Astrocyte of the hippocampus (primary cell): Measurements from ENCODE around the gene NCAPH2.

Source experiments
- DNase-seq: peaks from one replicate; pipeline ENCODE4 v3.0.0; 2011; ENCODE audit warnings: low read depth, low spot score

Gene NCAPH2

DNA sequence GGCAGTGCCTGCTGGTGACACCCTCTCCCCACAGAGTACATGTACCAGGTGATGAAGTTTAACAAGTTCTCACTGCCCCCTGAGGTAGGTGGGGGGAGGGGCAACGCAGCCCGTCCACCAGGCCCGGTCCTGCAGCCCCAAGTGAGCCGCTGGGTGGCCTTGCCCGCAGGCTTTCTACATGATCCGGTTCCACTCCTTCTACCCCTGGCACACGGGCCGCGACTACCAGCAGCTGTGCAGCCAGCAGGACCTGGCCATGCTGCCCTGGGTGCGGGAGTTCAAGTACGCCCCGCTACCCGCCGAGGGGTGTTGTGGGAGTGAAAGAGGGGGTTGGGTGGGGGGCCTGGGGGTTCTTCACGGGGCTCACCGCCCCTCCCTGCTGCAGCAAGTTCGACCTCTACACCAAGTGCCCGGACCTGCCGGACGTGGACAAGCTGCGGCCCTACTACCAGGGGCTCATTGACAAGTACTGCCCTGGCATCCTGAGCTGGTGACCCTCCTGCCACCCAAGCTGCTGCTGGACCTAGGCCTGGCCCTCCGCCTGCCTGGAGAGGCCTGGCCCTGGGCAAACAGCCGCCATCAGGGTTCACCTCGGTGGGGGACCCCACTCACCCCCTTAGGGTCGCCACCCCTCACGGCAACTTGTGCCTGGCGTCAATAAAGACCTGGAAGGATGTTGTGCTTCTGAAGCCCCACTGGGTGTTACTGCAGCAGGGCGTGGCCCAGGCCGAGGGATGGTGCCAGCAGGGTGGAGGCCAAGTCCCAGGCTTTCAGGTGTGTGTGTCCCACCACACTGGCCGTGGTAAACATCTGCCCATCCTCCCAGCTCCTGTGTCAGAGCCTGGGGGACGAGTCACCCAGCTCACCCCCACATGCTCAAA is 18.4 kb upstream of the NCAPH2 start:
- DNase-seq, result no peak

DNA sequence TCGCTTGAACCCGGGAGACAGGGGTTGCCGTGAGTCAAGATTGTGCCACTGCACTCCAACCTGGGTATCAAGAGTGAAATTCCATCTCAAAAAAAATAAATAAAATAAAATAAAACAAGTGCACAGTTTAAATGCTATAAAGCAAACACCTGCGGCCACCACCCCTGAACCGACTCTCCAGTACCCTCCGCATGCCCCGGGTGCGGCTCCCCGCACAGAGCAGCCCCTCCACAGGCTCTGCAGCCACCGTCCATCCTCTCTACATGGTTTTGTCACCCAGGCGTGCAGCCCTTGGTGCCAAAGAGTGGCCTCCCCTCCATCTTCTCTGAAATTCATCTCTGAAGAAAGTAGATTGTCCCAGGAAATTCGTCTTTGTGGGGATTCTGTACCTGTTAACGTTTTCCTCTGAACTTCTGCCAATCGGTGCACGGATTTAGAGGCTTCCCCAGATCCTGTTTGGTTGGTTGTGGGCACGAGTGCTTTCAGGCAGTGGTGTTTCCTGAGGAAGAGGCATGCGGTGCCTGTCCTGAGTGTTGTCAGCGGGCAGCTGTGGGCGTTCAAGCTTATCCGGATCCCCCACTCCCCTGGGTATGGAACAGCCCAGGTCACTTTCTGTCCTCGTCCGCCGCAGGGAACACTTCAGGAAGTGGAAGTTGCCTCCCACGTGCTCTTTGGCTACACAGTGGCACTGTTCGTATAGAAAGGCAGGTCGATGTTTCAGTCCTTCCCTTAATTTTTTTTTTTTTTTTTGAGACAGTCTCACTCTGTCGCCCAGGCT is 17.3 kb upstream of the NCAPH2 start:
- no peak for DNase-seq

DNA sequence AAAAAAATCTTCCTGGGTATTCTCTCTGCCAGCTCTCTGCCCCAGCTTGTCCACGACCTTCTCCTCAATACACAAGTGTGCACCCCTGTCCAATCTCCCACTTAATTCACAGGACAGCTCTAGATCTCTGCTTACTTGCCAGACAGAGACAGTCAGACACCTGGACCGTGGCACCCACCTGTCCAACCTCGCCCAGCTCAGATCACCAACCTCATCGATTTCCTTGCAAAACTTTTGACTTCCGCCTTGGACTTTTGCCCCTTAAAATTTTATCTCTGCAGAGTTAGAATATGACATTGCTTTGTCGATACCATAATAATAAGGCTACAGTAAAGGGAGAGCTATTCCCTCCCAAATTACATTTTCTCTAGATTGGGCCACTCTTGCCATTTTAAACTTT is 10.9 kb upstream of the NCAPH2 start:
- DNase-seq, result no peak

DNA sequence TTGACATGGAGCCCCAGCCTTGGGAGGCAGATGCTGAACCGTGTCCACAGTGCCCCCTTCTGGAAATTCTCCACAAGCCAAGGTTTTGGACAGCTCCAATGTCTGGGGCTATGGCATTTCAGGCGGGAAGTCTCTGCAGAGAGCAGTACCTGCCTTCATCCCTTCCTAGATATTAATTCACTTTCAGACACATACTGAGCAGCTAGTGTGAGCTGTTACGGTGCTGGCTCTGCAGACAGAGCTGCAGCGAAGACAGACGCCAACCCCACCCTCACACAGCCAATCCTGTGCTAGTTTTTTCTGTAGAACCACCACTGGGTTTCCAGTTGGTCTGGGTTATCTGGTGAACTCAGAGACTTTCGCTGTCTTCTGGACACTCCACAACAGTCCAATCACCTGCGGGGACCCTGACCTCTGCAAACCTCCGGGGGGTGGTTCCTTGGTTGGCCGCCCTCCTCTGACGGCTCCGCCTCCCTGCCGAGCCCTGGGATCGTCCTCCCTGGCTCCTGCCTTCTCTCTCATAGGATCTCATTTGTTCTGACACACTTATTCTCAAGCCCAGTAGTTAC is 9.6 kb upstream of the NCAPH2 start:
- DNase-seq, result peak; percentile 73

DNA sequence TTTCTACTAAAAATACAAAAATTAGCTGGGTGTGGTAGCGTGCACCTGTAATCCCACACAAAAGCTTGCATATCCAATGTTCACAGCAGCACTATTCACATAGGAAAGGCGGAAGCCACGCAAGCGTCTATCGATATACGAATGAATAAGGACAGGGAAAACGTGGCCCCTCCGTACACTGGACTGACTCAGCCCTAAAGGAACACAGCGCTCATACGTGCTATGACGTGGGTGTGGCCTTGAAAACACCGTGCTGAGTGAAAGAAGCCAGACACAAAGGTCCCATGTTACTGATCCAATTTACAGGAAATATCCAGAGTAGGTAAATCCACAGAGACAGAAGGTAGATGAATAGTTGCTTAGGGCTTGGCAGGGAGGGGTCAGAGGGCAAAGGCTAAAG is 7.6 kb upstream of the NCAPH2 start:
- DNase-seq, result no peak

DNA sequence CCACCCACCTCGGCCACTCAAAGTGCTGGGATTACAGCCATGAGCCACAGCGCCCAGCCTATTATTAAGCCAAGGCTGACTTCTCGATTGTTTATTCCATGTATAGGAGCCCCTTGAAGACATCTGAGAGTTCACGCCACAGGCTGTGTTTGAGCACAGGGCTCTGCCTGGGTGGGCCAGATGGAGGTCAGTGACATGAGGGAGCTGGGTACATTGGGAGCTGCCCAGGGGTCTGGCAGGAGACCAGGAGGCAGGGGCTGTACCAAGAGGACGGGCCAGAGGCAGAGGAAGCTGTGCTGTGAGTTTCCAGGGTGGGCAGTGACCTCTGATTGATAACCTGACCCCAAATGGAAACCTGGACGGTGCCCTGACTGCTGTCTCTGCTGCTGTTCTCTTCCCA is 5.9 kb upstream of the NCAPH2 start:
- DNase-seq, result no peak

DNA sequence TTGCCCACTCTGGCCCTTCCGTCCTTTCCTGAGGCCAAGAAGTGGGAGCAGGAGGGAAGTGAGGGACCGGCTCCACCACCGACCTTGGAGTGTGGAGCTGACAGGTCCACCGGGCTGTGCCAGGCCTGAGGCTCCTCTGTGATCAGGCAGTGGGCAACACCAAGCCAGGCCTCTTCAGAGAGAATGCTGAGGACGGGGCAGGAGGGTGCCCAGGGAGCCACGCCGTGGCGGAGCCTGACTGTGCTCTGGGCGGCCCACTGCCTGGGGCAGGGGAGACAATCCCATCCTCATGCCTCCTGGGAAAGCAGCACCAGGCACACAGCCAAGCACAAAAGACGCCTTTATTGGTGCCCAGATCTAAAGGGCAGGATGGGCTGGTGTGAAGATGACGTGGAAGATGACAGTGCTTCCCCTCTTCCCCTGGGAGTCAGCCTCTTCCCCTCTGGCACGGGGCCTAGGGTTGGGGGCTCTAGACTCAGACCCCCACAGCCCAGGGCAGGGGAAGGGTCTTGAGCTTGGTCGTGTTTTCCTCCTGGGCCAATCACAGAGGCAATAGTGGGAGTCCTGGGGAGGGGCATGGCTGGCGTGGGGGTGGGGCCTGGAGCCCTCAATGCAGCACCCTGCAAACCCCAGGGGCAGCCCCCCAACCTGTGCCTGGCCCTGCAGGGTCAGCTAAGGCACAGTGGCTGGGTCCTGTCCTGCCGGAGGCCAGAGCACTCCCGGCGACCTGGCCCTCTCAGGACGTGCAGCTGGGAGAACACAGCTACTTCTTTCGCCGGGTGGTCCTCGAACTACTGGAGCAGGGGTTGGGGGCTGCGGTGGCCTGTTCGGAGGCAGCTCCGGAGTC is 5.2 kb upstream of the NCAPH2 start:
- DNase-seq, result no peak

DNA sequence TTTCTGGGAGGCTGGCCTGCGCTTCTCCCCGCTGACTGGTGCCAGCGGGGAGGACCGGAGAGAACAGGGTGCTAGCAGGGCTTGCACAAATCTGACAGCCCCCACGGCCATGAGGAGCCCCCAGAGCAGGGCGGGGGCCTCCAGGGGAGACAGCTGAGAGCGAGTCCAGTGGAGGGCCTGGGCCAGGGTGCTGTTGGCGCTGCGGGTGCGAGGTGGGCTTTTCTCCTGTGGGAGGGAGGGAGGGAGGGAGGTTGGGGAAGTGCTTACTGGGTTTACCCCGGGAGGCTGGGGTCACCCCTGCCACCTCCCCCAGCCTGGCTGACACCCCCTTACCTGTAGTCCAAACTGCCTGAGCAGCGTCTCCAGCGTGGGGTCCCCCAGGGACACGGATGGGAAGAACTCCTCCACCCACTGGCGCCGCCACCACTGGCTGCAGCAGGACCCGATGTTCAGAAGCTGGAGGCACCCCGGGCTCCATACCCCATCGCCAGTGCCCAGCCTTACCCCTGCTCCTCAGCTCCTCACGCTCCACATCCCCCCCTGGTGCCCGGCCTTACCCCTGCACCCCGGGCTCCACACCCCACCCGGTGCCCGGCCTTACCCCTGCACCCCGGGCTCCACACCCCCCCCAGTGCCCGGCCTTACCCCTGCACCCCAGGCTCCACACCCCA is 4.4 kb upstream of the NCAPH2 start:
- no peak for DNase-seq

DNA sequence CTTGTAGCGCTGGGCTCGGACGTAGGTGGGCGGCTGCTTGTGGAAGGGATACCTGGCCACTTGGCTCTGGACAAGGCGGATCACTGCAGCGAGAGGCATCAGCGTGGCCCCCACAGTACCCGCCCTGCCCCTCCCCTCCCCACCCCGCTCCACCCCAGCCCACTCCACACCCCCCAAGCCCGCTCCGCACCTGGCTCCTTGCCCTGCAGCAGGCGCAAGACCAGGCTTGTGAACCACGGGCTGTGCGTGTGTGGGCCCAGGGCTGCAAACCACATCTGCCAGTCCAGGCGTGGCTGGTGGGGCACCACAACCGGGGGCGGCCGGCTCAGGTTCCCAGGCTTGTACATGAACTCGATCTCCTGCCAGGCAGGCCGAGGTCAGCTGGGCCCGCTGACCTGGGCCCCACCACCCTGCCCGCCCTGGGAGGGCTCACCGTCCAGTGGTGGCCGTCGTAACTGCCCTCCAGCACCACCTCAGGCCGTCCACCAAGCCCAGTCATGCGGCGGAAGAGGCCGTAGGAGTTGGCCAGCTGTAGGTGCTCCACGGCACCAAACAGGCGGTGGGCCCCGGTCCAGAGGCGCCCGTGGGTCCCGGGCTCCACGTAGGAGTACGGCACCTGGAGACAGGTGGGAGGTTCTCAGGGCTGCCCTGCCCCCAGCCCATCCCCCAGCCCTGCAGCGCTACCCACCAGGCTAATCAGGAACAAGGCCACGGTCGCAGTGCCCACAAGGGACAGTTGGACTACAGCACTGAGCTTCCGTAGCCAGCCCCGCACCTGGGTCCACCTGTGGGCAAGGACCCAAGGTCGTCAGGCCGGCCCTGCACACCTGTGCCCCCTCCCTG is 3.4 kb upstream of the NCAPH2 start:
- no peak for DNase-seq

DNA sequence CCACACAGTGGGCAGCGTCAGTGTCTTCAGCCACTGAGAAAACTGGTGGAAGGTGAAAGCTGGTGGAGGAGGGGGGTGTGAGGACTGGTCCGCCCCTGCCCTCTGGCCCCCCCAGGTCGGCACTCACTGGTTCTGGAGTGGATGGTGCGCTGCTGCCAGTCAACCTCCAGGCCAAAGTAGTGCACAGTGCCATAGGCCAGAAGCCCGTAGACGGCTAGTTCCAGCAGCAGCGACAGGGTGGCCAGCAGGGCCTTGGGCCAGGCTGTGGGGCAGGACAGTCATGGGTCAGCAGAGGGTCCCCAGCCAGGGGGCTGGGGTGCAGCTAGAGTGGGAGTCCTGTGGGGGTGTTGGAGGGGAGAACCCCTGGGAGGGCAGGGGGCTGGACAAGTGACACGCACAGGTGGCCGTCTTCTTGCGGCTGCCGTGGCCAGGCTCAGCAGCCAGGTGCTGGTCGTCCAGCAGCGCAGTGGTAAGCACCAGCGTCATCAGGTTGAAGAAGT is 2.7 kb upstream of the NCAPH2 start:
- DNase-seq, result no peak

DNA sequence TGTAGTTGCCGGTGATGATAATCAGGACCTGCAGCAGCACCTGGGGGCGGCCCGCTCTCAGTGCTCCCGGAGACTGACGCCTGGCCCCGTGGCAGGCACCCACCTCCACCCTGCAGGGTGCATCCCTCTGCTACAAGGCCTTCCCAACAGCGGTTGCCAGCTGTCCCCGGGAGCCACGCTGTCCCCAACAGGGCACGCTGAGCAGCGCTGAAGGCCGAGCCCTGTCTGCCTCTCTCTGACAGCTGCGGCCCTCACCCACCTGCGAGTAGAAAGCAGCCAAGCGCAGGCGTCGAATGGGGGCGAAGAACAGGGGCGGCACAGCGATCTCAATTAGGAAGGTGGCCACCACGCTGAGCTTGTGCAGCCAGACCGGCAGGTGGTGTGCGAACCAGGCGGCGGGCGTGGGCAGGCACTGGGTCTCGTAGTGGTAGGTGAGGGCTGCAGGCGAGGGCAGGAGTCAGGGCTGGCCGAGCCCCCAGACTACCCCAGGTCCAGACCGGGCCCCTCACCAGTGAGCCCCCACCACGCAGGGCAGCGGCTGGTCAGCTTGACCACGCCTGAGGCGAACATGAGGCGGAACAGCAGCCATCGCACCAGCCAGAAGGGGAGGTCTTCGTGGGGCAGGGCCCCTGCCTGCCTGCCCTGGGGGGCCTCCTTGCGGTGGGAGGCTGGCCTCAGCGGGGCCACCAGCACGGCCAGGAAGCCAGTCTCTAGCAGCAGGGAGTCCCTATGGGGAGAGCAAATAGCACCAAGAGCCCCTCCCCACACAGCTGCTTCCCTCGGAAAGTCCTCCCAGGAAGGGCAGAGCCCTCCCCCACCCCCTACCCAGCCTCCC is 2.0 kb upstream of the NCAPH2 start:
- no peak for DNase-seq

DNA sequence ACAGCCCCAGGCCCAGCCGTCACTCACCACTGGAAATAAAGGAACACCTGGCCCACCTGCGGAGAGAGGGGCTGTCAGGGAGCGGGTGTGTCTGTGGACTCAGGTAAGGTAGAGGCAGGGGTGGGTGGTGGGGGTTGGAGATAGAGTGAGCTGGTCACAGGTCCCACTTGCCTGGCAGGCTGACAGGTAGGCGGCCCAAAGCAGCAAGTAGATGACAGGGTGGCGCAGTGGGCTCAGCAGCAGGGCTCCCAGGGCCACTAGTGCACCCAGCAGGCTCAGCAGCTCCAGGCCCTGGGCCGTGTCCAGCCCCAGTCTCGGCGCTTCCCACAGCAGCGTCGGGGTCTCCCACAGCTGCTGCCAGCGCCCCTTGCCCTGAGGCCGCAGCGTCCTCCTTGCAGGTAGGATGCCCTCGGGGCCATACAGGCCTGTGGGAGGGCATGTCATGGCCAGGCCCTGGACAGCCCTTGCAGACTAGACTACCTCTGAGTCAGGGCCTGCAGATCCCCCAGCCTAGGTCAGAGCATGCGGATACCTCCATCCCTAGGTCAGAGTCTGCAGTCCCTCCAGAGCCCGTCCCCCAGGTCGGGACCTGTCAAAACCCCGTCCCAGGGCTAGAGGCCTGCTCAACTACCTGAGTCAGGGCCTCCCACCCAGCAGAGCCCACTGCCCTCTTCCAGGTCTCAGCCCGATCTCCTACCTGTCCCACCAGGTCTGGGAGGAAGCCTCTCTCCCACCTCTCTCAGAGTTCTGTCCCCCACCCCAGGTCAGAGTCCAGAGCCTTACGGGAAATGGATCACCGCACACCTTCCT is 1.2 kb upstream of the NCAPH2 start:
- DNase-seq, result peak; percentile 25

DNA sequence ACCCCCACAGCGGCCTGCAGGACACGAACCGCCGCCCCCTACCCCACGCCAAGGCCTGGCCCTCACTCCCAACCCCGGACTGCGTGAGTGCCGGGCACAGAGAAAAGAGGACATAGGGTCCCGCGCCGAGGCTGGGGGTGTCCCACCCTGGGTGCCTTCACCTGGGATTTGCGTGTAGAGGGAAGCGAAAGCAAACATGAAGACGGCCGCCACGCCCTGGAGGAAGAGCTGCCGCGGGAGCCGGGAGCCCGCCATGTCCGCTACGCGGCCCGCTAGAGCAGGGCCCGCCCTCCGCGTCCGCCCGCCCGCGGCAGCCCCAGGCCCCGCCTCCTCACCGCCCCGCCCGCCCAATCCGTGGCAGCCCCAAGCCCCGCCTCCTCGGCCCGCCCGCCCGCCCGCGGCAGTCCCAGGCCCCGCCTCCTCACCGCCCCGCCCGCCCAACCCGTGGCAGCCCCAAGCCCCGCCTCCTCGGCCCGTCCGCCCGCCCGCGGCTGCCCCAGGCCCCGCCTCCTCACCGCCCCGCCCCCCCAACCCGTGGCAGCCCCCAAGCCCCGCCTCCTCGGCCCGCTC is 518 bp upstream of the NCAPH2 start, which contains the start of gene LMF2:
LMF2 (minus strand) TSS at position 282 of the 570 bp plus-strand sequence; CDS start at position 255, 27 bp downstream.
- DNase-seq, result no peak

DNA sequence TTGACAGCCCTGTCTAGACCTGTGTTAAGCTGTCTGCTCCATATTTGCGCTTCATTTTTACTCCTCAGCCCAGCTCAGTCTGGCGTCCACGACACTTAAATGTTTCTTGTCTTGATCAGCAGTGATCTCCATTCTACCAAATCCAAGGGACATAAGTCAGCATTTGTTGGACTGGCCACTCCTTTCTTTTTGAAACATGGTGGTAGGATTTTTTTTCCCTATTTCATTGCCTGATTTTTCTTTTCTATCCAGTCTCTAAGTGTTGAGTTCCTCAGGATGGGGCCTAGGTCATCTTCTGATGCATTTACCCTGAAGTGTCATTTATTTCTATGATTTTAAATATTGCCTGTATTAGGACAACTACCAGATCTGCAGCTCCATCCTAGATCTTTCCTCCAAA is 873 bp downstream of the NCAPH2 start:
- DNase-seq, result no peak

DNA sequence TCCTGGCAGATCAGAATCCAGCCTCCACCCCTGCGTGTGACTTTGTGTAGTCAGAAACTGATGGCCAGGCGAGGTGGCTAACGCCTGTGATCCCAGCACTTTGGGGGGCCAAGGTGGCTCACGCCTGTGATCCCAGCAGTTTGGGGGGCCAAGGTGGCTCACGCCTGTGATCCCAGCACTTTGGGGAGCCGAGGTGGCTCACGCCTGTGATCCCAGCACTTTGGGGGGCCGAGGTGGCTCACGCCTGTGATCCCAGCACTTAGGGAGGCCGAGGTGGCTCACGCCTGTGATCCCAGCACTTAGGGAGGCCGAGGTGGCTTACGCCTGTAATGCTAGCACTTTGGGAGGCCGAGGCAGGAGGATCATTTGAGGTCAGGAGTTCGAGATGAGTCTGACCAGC is 5.2 kb downstream of the NCAPH2 start:
- no peak for DNase-seq

DNA sequence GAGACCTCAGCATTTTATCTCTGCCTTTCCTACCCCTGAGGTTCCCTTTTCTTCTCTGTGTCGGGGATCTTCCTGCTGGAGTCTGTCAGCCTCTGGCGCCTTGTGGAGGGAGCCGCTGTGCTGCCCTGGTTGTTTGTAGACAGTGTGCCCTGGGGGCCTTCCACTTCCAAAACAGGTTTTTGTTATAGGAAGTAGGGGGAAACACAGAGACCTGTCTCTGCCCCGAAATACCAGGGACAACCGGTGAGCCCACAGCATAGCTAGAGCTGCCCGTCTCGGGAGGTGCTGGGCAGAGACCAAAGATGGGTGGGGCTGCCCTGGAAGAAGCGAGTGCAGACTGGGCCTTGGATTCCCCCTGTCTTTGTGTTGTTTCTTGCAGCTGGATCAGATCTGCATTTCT is 8.0 kb downstream of the NCAPH2 start:
- DNase-seq, result no peak

DNA sequence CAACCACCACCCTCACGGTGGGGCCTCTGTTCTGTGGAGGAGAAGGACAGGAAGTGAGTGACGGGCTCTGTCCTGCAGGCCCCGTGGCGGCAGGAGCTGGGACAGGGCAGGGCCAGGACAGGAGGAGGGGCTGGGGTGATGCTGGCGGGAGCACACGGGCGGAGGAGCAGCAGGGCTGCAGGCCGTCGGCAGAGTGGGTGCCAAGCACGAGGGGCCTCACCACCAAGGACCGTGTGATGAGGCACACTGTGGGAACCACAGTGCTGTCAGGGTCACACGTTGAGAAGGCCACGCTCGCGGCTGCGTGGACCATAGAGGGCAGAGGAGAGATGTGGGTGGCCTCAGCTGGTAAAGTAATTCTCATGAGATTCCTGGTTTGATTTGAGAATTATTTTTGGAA is 8.9 kb downstream of the NCAPH2 start:
- DNase-seq, result no peak
